Activated naive CD4-positive, alpha-beta T cell treated with anti-CD3 and anti-CD28 coated beads, Interleukin-2, amount 50 U/mL, for 24 hours (primary cell): ENCODE results near the gene EPB41L5.
"Not testable (repeated sequence)": the region's sequence is repeated elsewhere in the genome, so short reads cannot be mapped to it uniquely, and the experiment has no call there.

Experiments used
- H3K27ac Mint-ChIP-seq: one replicate; pipeline ENCODE4 v1.8.0; 2021; ENCODE audit warnings: mild to moderate bottlenecking, mixed read lengths
- H3K27me3 Mint-ChIP-seq: one replicate; pipeline ENCODE4 v1.8.0; 2021; ENCODE audit warnings: mixed read lengths
- H3K36me3 Mint-ChIP-seq: one replicate; pipeline ENCODE4 v1.8.0; 2021; ENCODE audit warnings: mixed read lengths
- H3K4me1 Mint-ChIP-seq: one replicate; pipeline ENCODE4 v1.8.0; 2021; ENCODE audit warnings: mixed read lengths
- H3K4me3 Mint-ChIP-seq: one replicate; pipeline ENCODE4 v1.8.0; 2021; ENCODE audit warnings: mild to moderate bottlenecking, mixed read lengths
- H3K9me3 Mint-ChIP-seq: one replicate; pipeline ENCODE4 v1.8.0; 2021; ENCODE audit warnings: mixed read lengths

EPB41L5 gene

DNA sequence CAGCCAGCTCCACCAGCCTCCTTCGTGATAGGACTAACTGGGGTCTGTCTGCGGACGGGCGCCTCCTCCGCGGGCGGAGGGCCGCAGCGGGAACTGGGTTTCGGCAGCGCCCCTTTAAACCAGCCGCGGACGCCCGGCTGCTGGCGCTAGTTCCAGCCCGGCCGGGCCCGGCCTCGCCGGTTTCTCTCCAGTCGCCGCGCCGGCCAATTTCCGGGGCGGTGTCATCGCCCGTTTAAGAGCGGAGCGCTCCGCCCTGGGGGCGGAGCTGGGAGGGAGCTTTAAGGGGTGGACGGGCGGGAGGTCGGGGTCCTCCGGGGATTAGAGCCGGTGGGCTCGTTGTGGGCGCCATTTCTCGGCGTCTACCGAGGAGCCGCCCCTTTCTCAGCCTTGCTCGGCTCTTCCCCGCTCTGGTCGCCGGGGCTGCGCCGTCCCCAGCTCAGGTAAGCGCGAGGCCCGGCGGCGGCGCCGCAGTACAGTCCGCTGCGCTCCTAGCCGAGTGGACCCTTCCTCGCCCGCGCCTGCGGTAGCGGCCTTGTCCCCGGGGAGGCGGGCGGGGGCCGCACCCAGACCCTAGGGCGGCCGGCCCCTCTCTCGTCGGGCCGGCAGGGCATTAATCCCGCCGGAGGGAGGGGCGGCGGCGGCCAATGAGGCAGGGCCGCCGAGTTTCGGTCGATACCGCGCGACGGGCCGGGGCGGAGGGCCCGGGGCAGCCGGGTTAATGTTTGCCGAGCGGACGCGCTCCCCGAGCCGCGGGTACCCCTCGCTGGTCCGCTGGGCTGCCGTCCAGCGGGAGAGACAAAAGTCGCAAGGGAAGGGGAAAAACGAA is at the start of gene EPB41L5:
Gene EPB41L5, plus strand, starts transcription at position 307 of the 826 bp plus-strand sequence. CDS start 6,008 bp downstream, outside the sequence.
- H3K4me1 Mint-ChIP-seq: peaks cover 29% of the 10 kb centered on the region
- H3K27me3 Mint-ChIP-seq: no peaks in the 10 kb centered on the region
- peak within 1 kb of the TSS; percentile 84 for H3K4me3 Mint-ChIP-seq
- H3K36me3 Mint-ChIP-seq: no peaks in the 10 kb centered on the region
- H3K9me3 Mint-ChIP-seq: no peaks in the 10 kb centered on the region
- H3K27ac Mint-ChIP-seq: peak within 1 kb of the TSS; percentile 2

DNA sequence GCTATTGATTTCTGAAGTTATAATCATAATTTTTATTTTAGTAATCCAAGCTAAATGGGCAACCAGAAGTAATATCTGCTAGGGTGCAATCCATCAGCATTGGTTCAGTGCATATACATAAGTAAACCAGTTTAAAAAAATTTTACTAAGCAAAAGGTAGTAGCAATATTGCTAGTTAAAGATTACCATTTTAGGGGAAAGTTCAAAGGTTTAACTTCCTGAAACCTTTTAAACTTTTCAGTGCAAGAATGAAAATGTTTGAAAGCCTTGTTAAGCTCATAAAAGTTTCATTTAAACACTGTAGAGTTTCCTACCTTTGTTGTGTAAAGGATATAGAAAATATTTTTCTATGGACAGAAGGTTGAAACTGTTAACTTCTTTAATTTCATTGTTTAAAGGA is 31.0 kb upstream of the EPB41L5 start:
- Mint-ChIP-seq H3K27me3 (no peaks in the 10 kb centered on the region), H3K4me1 (peaks cover 32% of the 10 kb centered on the region), H3K9me3 (peaks cover 4% of the 10 kb centered on the region), H3K36me3 (peaks cover 2% of the 10 kb centered on the region), H3K27ac (no peak overlapping the region), H3K4me3 (no peak overlapping the region)

DNA sequence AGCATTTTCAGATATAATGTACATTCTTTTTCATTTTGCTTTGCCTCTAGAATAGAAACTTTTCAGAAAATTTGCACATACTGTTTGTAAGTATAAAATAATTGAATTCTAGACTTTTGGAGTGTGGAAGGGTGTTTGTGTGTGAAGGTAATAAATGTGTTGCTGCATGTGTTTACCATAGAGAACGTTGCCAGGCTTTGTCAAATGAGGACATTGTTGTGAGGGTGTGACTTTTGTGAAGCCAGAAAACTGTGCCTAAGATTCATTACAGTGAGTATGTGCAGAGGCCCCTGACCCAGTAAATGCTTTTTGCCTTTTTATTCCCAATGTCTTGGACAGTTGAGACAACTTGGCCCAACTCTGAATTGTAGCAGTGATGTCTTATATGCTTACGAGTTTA is 30.4 kb upstream of the EPB41L5 start:
- Mint-ChIP-seq H3K4me1 (peaks cover 32% of the 10 kb centered on the region), H3K27me3 (no peaks in the 10 kb centered on the region), H3K36me3 (peaks cover 2% of the 10 kb centered on the region)

DNA sequence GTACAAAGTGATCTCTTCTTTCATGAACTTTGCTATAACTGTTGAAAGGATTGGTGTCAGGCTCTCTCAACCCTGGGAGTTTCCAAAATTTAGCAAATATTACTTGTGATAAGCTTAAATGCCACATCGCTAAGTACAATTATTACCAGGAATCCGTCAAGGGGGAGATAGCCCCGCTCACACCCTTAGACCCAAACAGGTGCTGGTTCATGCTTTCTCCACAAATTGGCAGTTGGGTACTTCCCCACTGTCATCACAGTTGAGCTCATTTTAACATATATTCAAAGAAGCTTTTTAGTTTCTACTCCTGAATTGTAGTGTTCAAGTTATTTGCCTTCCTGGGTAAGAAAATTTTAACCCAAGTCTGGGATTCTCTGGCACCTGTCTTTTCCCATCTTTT is 29.8 kb upstream of the EPB41L5 start:
- peaks cover 4% of the 10 kb centered on the region for H3K9me3 Mint-ChIP-seq
- no peak overlapping the region for H3K4me3 Mint-ChIP-seq
- peak overlapping the region; percentile 41 for H3K27ac Mint-ChIP-seq
- H3K27me3 Mint-ChIP-seq: no peaks in the 10 kb centered on the region
- H3K36me3 Mint-ChIP-seq: peaks cover 2% of the 10 kb centered on the region
- H3K4me1 Mint-ChIP-seq: peaks cover 32% of the 10 kb centered on the region

More for the DNA sequence above, 30.4 kb upstream of the EPB41L5 start:
- no peak overlapping the region for H3K4me3 Mint-ChIP-seq
- peaks cover 4% of the 10 kb centered on the region for H3K9me3 Mint-ChIP-seq
- H3K27ac Mint-ChIP-seq: no peak overlapping the region

DNA sequence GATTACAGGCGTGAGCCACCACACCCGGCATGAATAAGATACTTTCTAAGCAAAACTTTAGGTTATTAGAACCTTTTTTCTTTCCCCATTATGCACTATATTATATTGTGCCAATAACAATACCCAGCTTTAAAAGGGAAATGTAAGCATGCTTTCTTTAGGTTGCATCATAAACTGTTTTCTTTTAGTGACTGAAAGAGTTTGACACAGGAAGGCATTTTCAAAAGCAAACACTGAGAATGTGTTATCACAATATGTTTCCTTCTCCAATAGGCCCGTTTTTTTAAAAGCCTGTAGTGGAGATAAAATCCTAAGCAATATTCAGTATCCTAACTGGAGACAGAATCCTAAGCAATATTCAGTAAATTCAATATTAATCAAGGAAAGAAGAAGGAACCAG is 16.7 kb upstream of the EPB41L5 start:
- no peaks in the 10 kb centered on the region for H3K9me3 Mint-ChIP-seq
- H3K27ac Mint-ChIP-seq: no peak overlapping the region
- no peaks in the 10 kb centered on the region for H3K27me3 Mint-ChIP-seq
- H3K36me3 Mint-ChIP-seq: no peaks in the 10 kb centered on the region
- H3K4me1 Mint-ChIP-seq: no peaks in the 10 kb centered on the region
- H3K4me3 Mint-ChIP-seq: no peak overlapping the region

DNA sequence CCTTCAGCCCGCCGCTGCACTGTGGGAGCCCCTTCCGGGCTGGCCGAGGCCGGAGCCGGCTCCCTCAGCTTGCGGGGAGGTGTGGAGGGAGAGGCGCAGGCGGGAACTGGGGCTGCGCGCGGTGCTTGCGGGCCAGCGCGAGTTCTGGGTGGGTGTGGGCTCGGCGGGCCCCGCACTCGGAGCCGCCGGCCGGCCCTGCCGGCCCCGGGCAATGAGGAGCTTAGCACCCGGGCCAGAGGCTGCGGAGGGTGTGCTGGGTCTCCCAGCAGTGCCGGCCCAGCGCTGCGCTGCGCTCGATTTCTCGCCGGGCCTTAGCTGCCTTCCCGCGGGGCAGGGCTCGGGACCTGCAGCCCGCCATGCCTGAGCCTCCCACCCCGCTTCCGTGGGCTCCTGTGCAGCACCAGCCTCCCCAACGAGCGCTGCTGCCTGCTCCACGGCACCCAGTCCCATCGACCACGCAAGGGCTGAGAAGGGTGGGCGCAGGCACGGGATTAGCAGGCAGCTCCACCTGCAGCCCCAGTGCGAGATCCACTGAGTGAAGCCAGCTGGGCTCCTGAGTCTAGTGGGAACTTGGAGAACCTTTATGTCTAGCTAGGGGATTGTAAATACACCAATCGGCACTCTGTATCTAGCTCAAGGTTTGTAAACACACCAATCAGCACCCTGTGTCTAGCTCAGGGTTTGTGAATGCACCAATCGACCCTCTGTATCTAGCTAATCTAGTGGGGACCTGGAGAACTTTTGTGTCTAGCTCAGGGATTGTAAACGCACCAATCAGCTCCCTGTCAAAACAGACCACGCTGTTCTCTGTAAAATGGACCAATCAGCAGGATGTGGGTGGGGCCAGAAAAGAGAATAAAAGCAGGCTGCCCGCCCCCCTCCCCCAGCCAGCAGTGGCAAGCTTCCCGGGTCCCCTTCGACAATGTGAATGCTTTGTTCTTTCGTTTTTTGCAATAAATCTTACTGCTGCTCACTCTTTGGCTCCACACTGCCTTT is 15.7 kb upstream of the EPB41L5 start:
- H3K4me3 Mint-ChIP-seq, H3K27me3 Mint-ChIP-seq, H3K27ac Mint-ChIP-seq: not testable (repeated sequence)

DNA sequence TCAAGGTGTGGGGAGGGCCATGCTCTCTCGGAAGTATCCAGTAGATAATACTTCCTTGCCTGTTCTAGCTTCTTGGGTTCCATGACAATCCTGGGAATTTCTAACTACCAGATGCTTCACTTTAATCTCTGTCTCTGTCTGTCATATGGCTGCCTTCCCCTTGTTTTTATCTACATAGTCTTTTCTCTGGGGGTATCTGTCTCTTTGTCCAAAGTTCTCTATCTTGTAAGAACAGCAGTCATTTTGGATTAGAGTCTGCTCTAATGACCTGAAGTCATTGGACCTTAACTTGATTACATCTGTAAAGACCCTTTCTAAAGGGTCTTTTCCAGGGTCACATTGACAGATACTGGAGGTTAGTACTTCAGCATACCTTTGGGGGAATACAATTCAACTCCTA is 11.4 kb upstream of the EPB41L5 start:
- Mint-ChIP-seq H3K27me3 (no peaks in the 10 kb centered on the region), H3K9me3 (no peaks in the 10 kb centered on the region), H3K4me1 (no peaks in the 10 kb centered on the region), H3K36me3 (no peaks in the 10 kb centered on the region), H3K27ac (no peak overlapping the region), H3K4me3 (no peak overlapping the region)

More for the DNA sequence above, 15.7 kb upstream of the EPB41L5 start:
- H3K4me1 Mint-ChIP-seq, H3K9me3 Mint-ChIP-seq, H3K36me3 Mint-ChIP-seq: not testable (repeated sequence)

DNA sequence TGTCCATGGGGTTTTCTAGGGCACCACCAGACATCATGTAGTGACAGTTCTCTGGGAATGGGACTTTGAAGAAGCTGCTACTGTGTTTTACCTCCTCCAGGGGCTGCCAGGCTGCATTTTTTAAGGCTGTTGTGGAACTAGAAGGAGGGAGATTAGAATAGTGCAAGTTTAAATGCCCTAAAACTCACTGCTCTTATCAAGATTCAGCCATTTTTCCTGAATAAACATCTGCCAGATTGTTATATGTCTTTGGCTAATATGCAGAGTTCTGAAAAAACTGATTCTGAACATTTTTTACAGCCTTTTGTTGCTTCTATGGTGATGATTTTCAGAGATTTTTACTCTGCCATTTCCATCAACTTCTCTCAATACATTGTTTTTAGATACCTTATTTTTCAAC is 8.6 kb upstream of the EPB41L5 start:
- H3K27me3 Mint-ChIP-seq: no peaks in the 10 kb centered on the region
- no peaks in the 10 kb centered on the region for H3K36me3 Mint-ChIP-seq
- no peak overlapping the region for H3K27ac Mint-ChIP-seq
- H3K4me1 Mint-ChIP-seq: no peaks in the 10 kb centered on the region
- H3K9me3 Mint-ChIP-seq: no peaks in the 10 kb centered on the region
- H3K4me3 Mint-ChIP-seq: no peak overlapping the region

GRCh38 chr2:120005834-120006521 is 6.9 kb upstream of the EPB41L5 start:
- Mint-ChIP-seq H3K9me3 (no peaks in the 10 kb centered on the region), H3K4me3 (no peak overlapping the region), H3K27ac (no peak overlapping the region), H3K27me3 (no peaks in the 10 kb centered on the region), H3K4me1 (no peaks in the 10 kb centered on the region), H3K36me3 (no peaks in the 10 kb centered on the region)

- no peaks in the 10 kb centered on the region for H3K27me3 Mint-ChIP-seq
- H3K36me3 Mint-ChIP-seq: no peaks in the 10 kb centered on the region
- H3K4me3 Mint-ChIP-seq: no peak overlapping the region
- H3K27ac Mint-ChIP-seq: no peak overlapping the region
- no peaks in the 10 kb centered on the region for H3K9me3 Mint-ChIP-seq
- H3K4me1 Mint-ChIP-seq: peaks cover 7% of the 10 kb centered on the region
Measured at GRCh38 chr2:120007851-120008250, 5.0 kb upstream of the EPB41L5 start.

GRCh38 chr2:120012363-120012762 is 514 bp upstream of the EPB41L5 start:
- Mint-ChIP-seq H3K9me3 (no peaks in the 10 kb centered on the region), H3K27me3 (no peaks in the 10 kb centered on the region), H3K36me3 (no peaks in the 10 kb centered on the region), H3K4me3 (peak overlapping the region; percentile 84), H3K4me1 (peaks cover 28% of the 10 kb centered on the region), H3K27ac (peak overlapping the region; percentile 2)

DNA sequence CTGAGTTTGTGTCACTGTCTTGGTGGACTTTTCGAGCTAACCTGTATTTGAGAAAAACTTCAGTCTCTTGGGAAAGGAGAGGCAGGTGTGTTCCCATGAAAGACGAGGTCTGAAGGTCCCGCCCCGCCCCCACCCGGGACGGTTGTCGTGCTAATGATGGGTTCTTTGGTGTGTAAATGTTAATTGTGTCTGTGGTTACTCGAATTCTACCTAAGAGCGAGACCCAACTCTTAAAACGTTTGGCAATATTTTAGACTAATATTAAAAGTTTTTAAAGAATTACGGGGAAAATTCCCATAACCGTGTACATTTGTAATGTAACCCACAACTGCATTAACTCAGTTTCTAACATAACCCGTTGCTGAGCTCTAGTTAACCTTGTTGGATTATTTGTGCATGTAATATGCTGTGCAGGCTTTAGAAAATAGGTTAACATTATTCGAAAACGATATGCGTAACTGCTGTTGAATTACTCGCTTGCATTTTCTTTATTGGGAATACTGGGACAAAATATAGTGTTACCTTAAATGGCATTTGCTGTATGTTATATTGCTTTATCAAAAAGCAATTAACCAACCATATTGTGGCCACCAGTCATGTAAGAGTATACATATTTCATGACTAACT is 833 bp downstream of the EPB41L5 start:
- H3K4me1 Mint-ChIP-seq: peaks cover 29% of the 10 kb centered on the region
- H3K4me3 Mint-ChIP-seq: peak overlapping the region; percentile 83
- no peaks in the 10 kb centered on the region for H3K36me3 Mint-ChIP-seq
- no peaks in the 10 kb centered on the region for H3K27me3 Mint-ChIP-seq
- H3K27ac Mint-ChIP-seq: no peak overlapping the region
- H3K9me3 Mint-ChIP-seq: no peaks in the 10 kb centered on the region

- no peak overlapping the region for H3K27ac Mint-ChIP-seq
- H3K9me3 Mint-ChIP-seq: no peaks in the 10 kb centered on the region
- no peaks in the 10 kb centered on the region for H3K36me3 Mint-ChIP-seq
- no peaks in the 10 kb centered on the region for H3K27me3 Mint-ChIP-seq
- H3K4me3 Mint-ChIP-seq: peak overlapping the region; percentile 83
- H3K4me1 Mint-ChIP-seq: peaks cover 32% of the 10 kb centered on the region
Measured at GRCh38 chr2:120014226-120014980, 1.5 kb downstream of the EPB41L5 start.

GRCh38 chr2:120016800-120017199 is 3.9 kb downstream of the EPB41L5 start:
- H3K9me3 Mint-ChIP-seq: no peaks in the 10 kb centered on the region
- H3K27me3 Mint-ChIP-seq: no peaks in the 10 kb centered on the region
- peaks cover 32% of the 10 kb centered on the region for H3K4me1 Mint-ChIP-seq
- H3K27ac Mint-ChIP-seq: no peak overlapping the region
- H3K36me3 Mint-ChIP-seq: peaks cover 6% of the 10 kb centered on the region
- no peak overlapping the region for H3K4me3 Mint-ChIP-seq
